ENCODE measurements around the gene GBX1.

DNA sequence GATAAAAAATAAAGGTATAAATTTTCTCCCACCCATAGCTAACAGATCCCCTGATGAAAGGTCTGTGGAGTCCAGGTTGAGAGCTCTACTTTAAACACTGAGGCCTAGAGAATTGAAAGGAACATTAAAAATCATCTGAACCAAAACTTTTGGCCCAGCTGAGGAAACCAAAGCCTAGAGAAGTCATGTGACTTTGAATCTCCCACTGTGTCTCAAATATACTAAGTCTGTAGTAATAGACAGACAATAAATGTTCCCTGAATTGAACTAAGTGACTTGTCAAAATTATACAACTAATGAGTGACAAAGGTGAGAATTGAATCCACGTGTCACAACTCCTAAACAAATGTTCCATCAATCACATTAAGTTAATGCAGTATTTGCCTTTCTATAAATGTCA is 5.7 kb downstream of the GBX1 start:
- TF ChIP-seq POLR2A (IDR thresholded peaks at IDR 0.05; ENCODE audit: extremely low read depth, insufficient read length) (no peak), MYC (IDR thresholded peaks at IDR 0.05; ENCODE audit: low read depth, low read length) (no peak)
- TF ChIP-seq, protein P1, sequence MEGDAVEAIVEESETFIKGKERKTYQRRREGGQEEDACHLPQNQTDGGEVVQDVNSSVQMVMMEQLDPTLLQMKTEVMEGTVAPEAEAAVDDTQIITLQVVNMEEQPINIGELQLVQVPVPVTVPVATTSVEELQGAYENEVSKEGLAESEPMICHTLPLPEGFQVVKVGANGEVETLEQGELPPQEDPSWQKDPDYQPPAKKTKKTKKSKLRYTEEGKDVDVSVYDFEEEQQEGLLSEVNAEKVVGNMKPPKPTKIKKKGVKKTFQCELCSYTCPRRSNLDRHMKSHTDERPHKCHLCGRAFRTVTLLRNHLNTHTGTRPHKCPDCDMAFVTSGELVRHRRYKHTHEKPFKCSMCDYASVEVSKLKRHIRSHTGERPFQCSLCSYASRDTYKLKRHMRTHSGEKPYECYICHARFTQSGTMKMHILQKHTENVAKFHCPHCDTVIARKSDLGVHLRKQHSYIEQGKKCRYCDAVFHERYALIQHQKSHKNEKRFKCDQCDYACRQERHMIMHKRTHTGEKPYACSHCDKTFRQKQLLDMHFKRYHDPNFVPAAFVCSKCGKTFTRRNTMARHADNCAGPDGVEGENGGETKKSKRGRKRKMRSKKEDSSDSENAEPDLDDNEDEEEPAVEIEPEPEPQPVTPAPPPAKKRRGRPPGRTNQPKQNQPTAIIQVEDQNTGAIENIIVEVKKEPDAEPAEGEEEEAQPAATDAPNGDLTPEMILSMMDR (IDR thresholded peaks at IDR 0.05; ENCODE audit: low read depth, low read length), result no peak
